Bronchial epithelial cell (primary cell): ENCODE data around the gene WSCD1. TPM values are rescaled to one million over a fixed set of nuclear protein-coding genes. Genes with fewer than 3 reads are reported as not detected.
A peak's percentile ranks its signal among the peaks of the same experiment; 100 is the strongest.

ENCODE experiments used
- DNase-seq: peaks from one replicate; pipeline ENCODE4 v3.0.0-alpha.2; 2010; ENCODE audit warnings: low read depth
- FAIRE-seq: peaks from 2 replicates; lab custom pipeline; 2011; peaks lifted over from hg19 to GRCh38; lab: Jason Lieb, UNC
- H3K27me3 ChIP-seq: 2 replicates; pipeline ENCODE4 v1.5.1; 2011; ENCODE audit warnings: low read length; ENCODE audit not compliant: control insufficient read depth, insufficient read depth
- H3K36me3 ChIP-seq: 2 replicates; pipeline ENCODE4 v1.5.1; 2011; ENCODE audit warnings: low read length; ENCODE audit not compliant: control insufficient read depth, insufficient read depth
- H3K4me3 ChIP-seq: 2 replicates; pipeline ENCODE4 v1.5.1; 2011; ENCODE audit warnings: mild to moderate bottlenecking, low read depth, low read length, control low read depth
- CTCF ChIP-seq: IDR thresholded peaks from 2 replicates; pipeline ENCODE4 v1.5.1; 2011; ENCODE audit warnings: mild to moderate bottlenecking, moderate library complexity, low read length, control low read depth, inconsistent platforms; ENCODE audit not compliant: insufficient read depth, severe bottlenecking
- total RNA-seq: library from RNA; depleted of rRNA; stranded (reverse); fragments of >200 nt; gene quantifications from 2 replicates; pipeline ENCODE4 v1.2.1, GENCODE V29; 2014

WSCD1 gene
- total RNA-seq, 1 donor from 2014 or later, result 0.26 TPM

GRCh38 chr17:6052926-6053325 lies 17.3 kb upstream of the WSCD1 start:
- peak; percentile 7 for FAIRE-seq

GRCh38 chr17:6054372-6054771 lies 15.8 kb upstream of the WSCD1 start:
- no peak overlapping the region for H3K4me3 ChIP-seq
- no peak for TF ChIP-seq CTCF
- peaks cover 1% of the 10 kb centered on the region for H3K27me3 ChIP-seq
- H3K36me3 ChIP-seq, result no peaks in the 10 kb centered on the region
- FAIRE-seq (no peak), DNase-seq (no peak)

More at GRCh38 chr17:6052926-6053325, 17.3 kb upstream of the WSCD1 start:
- no peak overlapping the region for H3K4me3 ChIP-seq
- no peak for TF ChIP-seq CTCF
- peak; percentile 35 for DNase-seq
- H3K36me3 ChIP-seq, result no peaks in the 10 kb centered on the region
- H3K27me3 ChIP-seq, result peaks cover 1% of the 10 kb centered on the region

GRCh38 chr17:6056104-6056503 lies 14.1 kb upstream of the WSCD1 start:
- Histone ChIP-seq H3K27me3 (peaks cover 1% of the 10 kb centered on the region), H3K4me3 (no peak overlapping the region), H3K36me3 (no peaks in the 10 kb centered on the region)
- FAIRE-seq, result no peak
- no peak for TF ChIP-seq CTCF
- no peak for DNase-seq

- H3K27me3 ChIP-seq, result peaks cover 1% of the 10 kb centered on the region
- TF ChIP-seq CTCF, result no peak
- DNase-seq (no peak), FAIRE-seq (no peak)
- no peaks in the 10 kb centered on the region for H3K36me3 ChIP-seq
- no peak overlapping the region for H3K4me3 ChIP-seq
Measured at GRCh38 chr17:6057562-6057961, 12.6 kb upstream of the WSCD1 start.

GRCh38 chr17:6059406-6059805 lies 10.8 kb upstream of the WSCD1 start:
- Histone ChIP-seq H3K27me3 (no peaks in the 10 kb centered on the region), H3K4me3 (no peak overlapping the region), H3K36me3 (no peaks in the 10 kb centered on the region)
- DNase-seq (no peak), FAIRE-seq (no peak)
- no peak for TF ChIP-seq CTCF

GRCh38 chr17:6061290-6061689 lies 8.9 kb upstream of the WSCD1 start:
- FAIRE-seq (no peak), DNase-seq (peak; percentile 65)
- no peak for TF ChIP-seq CTCF
- no peaks in the 10 kb centered on the region for H3K27me3 ChIP-seq
- no peak overlapping the region for H3K4me3 ChIP-seq
- no peaks in the 10 kb centered on the region for H3K36me3 ChIP-seq
